Keratinocyte (primary cell): Measurements from ENCODE around the gene CFAP100. TPM values are rescaled to one million over a fixed set of nuclear protein-coding genes. Genes with fewer than 3 reads are reported as not detected.

Source experiments
- DNase-seq: peaks from one replicate; pipeline ENCODE4 v3.0.0-alpha.2; 2011; ENCODE audit warnings: low read depth, missing footprints, low spot score
- FAIRE-seq: peaks from 2 replicates; lab custom pipeline; 2011; peaks lifted over from hg19 to GRCh38; lab: Jason Lieb, UNC
- H2AFZ ChIP-seq: 2 replicates; pipeline ENCODE4 v1.6.0; 2012; ENCODE audit warnings: low read length, control low read depth, inconsistent platforms; ENCODE audit not compliant: control insufficient read depth
- H3K27ac ChIP-seq: 2 replicates; pipeline ENCODE4 v1.5.1; 2011; ENCODE audit warnings: low read length; ENCODE audit not compliant: control insufficient read depth, insufficient read depth
- H3K27me3 ChIP-seq: 3 replicates; pipeline ENCODE4 v1.6.0; 2011; ENCODE audit warnings: low read length; ENCODE audit not compliant: control insufficient read depth, insufficient read depth; ENCODE audit errors: extremely low read depth
- H3K36me3 ChIP-seq, 2 experiments: 2 replicates in 1 of 2; 3 replicates in 1 of 2; pipeline ENCODE4 v1.5.1; 2011; ENCODE audit warnings: low read length in 2 of 2, mild to moderate bottlenecking in 1 of 2; ENCODE audit not compliant: control insufficient read depth in 2 of 2, insufficient read depth in 2 of 2; ENCODE audit errors: extremely low read depth in 1 of 2
- H3K4me1 ChIP-seq: 3 replicates; pipeline ENCODE4 v1.5.1; 2011; ENCODE audit warnings: low read length; ENCODE audit not compliant: control insufficient read depth, insufficient read depth; ENCODE audit errors: extremely low read depth
- H3K4me2 ChIP-seq: 3 replicates; pipeline ENCODE4 v1.6.0; 2011; ENCODE audit warnings: low read depth, low read length; ENCODE audit not compliant: control insufficient read depth, insufficient read depth; ENCODE audit errors: extremely low read depth
- H3K4me3 ChIP-seq, 3 experiments: fragments of 200-600 bp in 1 of 3; sonication (generic) in 1 of 3; 2 replicates in 2 of 3; 3 replicates in 1 of 3; pipeline ENCODE4 v1.5.1; 2011 to 2016; ENCODE audit warnings: low read length in 3 of 3, mild to moderate bottlenecking in 3 of 3, control low read depth in 2 of 3, inconsistent platforms in 1 of 3, low read depth in 1 of 3, mixed read lengths in 1 of 3, mixed run types in 1 of 3, moderate library complexity in 1 of 3; ENCODE audit not compliant: control insufficient read depth in 2 of 3, insufficient read depth in 2 of 3; ENCODE audit errors: extremely low read depth in 1 of 3
- H3K79me2 ChIP-seq: 2 replicates; pipeline ENCODE4 v1.6.0; 2012; ENCODE audit warnings: low read length; ENCODE audit not compliant: control insufficient read depth, insufficient read depth
- H3K9ac ChIP-seq: 3 replicates; pipeline ENCODE4 v1.6.0; 2011; ENCODE audit warnings: low read length; ENCODE audit not compliant: control insufficient read depth, insufficient read depth; ENCODE audit errors: extremely low read depth
- H3K9me1 ChIP-seq: 3 replicates; pipeline ENCODE4 v1.6.0; 2011; ENCODE audit warnings: low read length; ENCODE audit not compliant: control insufficient read depth, insufficient read depth; ENCODE audit errors: extremely low read depth
- H3K9me3 ChIP-seq: 2 replicates; pipeline ENCODE4 v1.5.1; 2012; ENCODE audit warnings: low read depth, low read length; ENCODE audit not compliant: control insufficient read depth
- H4K20me1 ChIP-seq: 3 replicates; pipeline ENCODE4 v1.6.0; 2011; ENCODE audit warnings: low read length; ENCODE audit not compliant: control insufficient read depth, insufficient read depth; ENCODE audit errors: extremely low read depth
- CTCF ChIP-seq, 3 experiments: IDR thresholded peaks in 1 of 3; conservative IDR thresholded peaks in 1 of 3; optimal IDR thresholded peaks in 1 of 3; 2 replicates in 2 of 3; 3 replicates in 1 of 3; pipeline versions ENCODE3 to v1.5.1; 2011; ENCODE audit warnings: low read length in 3 of 3, mild to moderate bottlenecking in 3 of 3, moderate library complexity in 2 of 3, control low read depth in 1 of 3, inconsistent platforms in 1 of 3; ENCODE audit not compliant: insufficient read depth in 2 of 3; ENCODE audit errors: extremely low read depth in 1 of 3
- EZH2 ChIP-seq: IDR thresholded peaks from one replicate; pipeline ENCODE4 v1.6.1; 2012; ENCODE audit warnings: inconsistent platforms, mild to moderate bottlenecking, low read length, moderate library complexity
- dilution Hi-C: fragments of 300-500 bp; cut with MboI; formaldehyde crosslinking; loops from one replicate; pipeline ENCODE4 v1.7.0; 2020; ENCODE audit warnings: low sequenced_read_pairs; ENCODE audit not compliant: extremely low pct_ligation_motif_present
- polyA plus RNA-seq, 5 experiments: library from polyadenylated mRNA; depleted of rRNA in 3 of 5; stranded (reverse) in 3 of 5; stranded (forward) in 1 of 5; unstranded in 1 of 5; fragments of >200 nt; gene quantifications; 1 replicate in 1 of 5; 2 replicates in 3 of 5; 3 replicates in 1 of 5; pipeline versions ENCODE4 v1.2.1 to v1.2.3, GENCODE V29; 2011 to 2012; ENCODE audit warnings: missing spikeins in 2 of 5, low read depth in 1 of 5, low replicate concordance in 1 of 5

The CFAP100 gene
- polyA plus RNA-seq, 1 donor (not counting 4 experiments of a cell fraction or from before 2014, with no cell fraction given) = not detected

GRCh38 chr3:126485176-126485897 lies 90.6 kb downstream of the CFAP100 start:
- Histone ChIP-seq H3K27me3 (peaks cover 2% of the 10 kb centered on the region), H3K9ac (no peak overlapping the region), H3K79me2 (no peaks in the 10 kb centered on the region), H3K4me3 (no peak overlapping the region), H2AFZ (no peak overlapping the region), H4K20me1 (no peaks in the 10 kb centered on the region), H3K9me1 (no peaks in the 10 kb centered on the region), H3K36me3 (no peaks in the 10 kb centered on the region), H3K4me2 (no peak overlapping the region), H3K9me3 (no peaks in the 10 kb centered on the region), H3K4me1 (peaks cover 14% of the 10 kb centered on the region), H3K27ac (no peak overlapping the region)
- DNase-seq (no peak), FAIRE-seq (no peak)
- dilution Hi-C loops = no loop called here
- TF ChIP-seq CTCF (optimal IDR thresholded peaks at IDR 0.05 in 1 of 3, IDR thresholded peaks at IDR 0.05 in 1 of 3, conservative IDR thresholded peaks at IDR 0.05 in 1 of 3; ENCODE audit: extremely low read depth in 1 of 3, insufficient read depth in 2 of 3, low read length in 3 of 3) (no peak), EZH2 (no peak)

- Histone ChIP-seq H3K4me1 (peaks cover 14% of the 10 kb centered on the region), H4K20me1 (no peaks in the 10 kb centered on the region), H3K27me3 (peaks cover 2% of the 10 kb centered on the region), H3K79me2 (no peaks in the 10 kb centered on the region), H2AFZ (no peak overlapping the region), H3K27ac (no peak overlapping the region), H3K9me3 (no peaks in the 10 kb centered on the region), H3K9me1 (no peaks in the 10 kb centered on the region), H3K36me3 (no peaks in the 10 kb centered on the region), H3K4me2 (no peak overlapping the region), H3K9ac (no peak overlapping the region), H3K4me3 (no peak overlapping the region)
- FAIRE-seq (no peak), DNase-seq (no peak)
- dilution Hi-C loops = no loop called here
- TF ChIP-seq EZH2 (no peak), CTCF (optimal IDR thresholded peaks at IDR 0.05 in 1 of 3, IDR thresholded peaks at IDR 0.05 in 1 of 3, conservative IDR thresholded peaks at IDR 0.05 in 1 of 3; ENCODE audit: extremely low read depth in 1 of 3, insufficient read depth in 2 of 3, low read length in 3 of 3) (no peak)
Measured at GRCh38 chr3:126485956-126486355, 91.2 kb downstream of the CFAP100 start.

Other genes starting within 250 kb of the CFAP100 start
- gene ALDH1L1, start 214.3 kb upstream of the CFAP100 start, polyA plus RNA-seq = 0.09 to 0.35 TPM (median 0.17 TPM) in 3 replicates
- gene KLF15, start 37.5 kb upstream of the CFAP100 start, polyA plus RNA-seq = 0.03 to 0.04 TPM in 2 of 3 replicates, not detected in the other
- gene ZXDC, start 81.0 kb downstream of the CFAP100 start, polyA plus RNA-seq = 9.9 to 10.7 TPM (median 10.3 TPM) in 3 replicates
- gene UROC1, start 122.9 kb downstream of the CFAP100 start, polyA plus RNA-seq = not detected in 3 replicates
- gene CHST13, start 129.2 kb downstream of the CFAP100 start, polyA plus RNA-seq = not detected in 3 replicates
- not detected in 3 replicates for gene C3orf22, start 164.0 kb downstream of the CFAP100 start, polyA plus RNA-seq